ENCODE measurements around the gene PCDHGA7.

DNA sequence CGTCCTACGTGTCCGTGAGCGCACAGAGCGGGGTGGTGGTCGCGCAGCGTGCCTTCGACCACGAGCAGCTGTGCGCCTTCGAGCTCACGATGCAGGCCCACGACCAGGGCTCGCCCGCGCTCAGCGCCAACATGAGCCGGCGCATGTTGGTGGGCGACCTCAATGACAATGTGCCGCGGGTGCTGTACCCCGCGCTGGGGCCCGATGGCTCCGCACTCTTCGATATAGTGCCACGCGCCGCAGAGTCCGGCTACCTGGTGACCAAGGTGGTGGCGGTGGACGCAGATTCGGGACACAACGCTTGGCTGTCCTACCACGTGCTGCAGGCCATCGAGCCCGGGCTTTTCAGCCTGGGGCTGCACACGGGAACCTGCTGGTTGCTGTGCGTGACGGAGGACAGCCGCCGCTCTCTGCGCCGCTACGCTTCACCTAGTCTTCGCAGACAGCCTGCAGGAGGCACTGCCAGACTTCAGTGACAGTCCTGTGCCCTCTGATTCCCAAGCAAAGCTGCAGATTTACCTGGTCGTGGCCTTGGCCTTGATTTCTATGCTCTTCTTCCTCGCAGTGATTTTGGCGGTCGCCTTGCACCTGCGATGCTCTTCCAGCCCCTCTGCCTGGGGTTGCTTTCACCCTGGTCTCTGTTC lies 45.4 kb downstream of the PCDHGA7 start:
- TF ChIP-seq, protein P1, sequence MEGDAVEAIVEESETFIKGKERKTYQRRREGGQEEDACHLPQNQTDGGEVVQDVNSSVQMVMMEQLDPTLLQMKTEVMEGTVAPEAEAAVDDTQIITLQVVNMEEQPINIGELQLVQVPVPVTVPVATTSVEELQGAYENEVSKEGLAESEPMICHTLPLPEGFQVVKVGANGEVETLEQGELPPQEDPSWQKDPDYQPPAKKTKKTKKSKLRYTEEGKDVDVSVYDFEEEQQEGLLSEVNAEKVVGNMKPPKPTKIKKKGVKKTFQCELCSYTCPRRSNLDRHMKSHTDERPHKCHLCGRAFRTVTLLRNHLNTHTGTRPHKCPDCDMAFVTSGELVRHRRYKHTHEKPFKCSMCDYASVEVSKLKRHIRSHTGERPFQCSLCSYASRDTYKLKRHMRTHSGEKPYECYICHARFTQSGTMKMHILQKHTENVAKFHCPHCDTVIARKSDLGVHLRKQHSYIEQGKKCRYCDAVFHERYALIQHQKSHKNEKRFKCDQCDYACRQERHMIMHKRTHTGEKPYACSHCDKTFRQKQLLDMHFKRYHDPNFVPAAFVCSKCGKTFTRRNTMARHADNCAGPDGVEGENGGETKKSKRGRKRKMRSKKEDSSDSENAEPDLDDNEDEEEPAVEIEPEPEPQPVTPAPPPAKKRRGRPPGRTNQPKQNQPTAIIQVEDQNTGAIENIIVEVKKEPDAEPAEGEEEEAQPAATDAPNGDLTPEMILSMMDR (IDR thresholded peaks at IDR 0.05), result no peak
- no peak for TF ChIP-seq EZH2 (IDR thresholded peaks at IDR 0.05; ENCODE audit: borderline replicate concordance, insufficient read depth, low read depth, low read length, poor library complexity, severe bottlenecking)

Measured in B cell (primary cell).